Fibroblast of mammary gland (primary cell): ENCODE data around the gene ZDHHC11B.
"Not testable (repeated sequence)": the region's sequence is repeated elsewhere in the genome, so short reads cannot be mapped to it uniquely, and the experiment has no call there.

Experiments used
- DNase-seq: peaks from one replicate; pipeline ENCODE4 v3.0.0-alpha.2; 2010; ENCODE audit warnings: low read depth
- H3K4me3 ChIP-seq: 2 replicates; pipeline ENCODE4 v1.5.1; 2011; ENCODE audit warnings: low read depth, mild to moderate bottlenecking, low read length, moderate library complexity; ENCODE audit not compliant: control insufficient read depth
- TF ChIP-seq, protein P1 (sequence below): conservative IDR thresholded peaks from 2 replicates; pipeline ENCODE4 v1.5.1; 2011; ENCODE audit warnings: low read depth, low read length, inconsistent platforms; ENCODE audit not compliant: control insufficient read depth, insufficient read depth

ZDHHC11B gene

DNA sequence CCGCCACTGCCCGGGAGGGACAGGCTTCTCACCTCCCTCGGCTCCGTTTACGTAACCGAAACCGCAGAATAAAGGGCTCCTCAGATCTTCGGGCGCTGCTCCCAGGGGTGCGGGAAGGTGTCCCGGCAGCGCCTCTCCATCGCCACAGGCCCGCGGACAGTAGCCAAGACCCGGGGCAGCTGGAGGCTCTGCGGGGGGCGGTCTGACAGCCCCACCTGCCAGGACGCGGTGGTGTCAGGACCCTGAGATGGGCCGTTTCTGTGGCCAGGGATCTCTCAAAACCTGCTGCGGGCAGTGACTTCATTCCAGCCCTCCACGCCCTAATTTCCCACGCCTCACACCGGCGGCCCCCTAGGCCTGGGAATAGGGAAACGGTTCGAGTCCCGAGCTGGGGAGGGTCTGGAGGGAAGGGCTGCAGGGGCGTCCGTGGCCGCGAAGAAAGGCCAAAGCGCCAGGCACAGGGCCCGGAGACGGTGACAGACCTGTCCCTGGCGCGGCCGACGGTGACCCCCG, 91.9 kb downstream of the ZDHHC11B start:
- not testable (repeated sequence) for H3K4me3 ChIP-seq, DNase-seq

DNA sequence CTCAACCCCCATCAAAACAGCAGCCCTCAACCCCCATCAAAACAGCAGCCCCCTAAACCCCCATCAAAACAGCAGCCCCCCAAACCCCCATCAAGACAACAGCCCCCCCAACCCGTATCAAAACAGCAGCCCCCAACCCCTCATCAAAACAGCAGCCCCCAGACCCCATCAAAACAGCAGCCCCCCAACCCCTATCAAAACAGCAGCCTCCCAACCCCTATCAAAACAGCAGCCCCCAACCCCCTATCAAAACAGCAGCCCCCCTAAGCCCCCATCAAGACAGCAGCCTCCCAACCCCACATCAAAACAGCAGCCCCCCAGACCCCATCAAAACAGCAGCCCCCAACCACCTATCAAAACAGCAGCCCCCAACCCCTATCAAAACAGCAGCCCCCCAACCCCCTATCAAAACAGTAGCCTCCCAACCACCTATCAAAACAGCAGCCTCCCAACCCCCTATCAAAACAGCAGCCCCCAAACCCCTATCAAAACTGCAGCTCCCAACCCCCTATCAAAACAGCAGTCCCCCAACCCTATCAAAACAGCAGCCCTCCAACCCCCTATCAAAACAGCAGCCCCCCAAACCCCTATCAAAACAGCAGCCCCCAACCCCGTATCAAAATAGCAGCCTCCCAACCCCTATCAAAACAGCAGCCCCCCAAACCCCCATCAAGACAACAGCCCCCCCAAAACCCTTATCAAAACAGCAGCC, 92.6 kb downstream of the ZDHHC11B start:
- DNase-seq = no peak
- TF ChIP-seq, protein P1, sequence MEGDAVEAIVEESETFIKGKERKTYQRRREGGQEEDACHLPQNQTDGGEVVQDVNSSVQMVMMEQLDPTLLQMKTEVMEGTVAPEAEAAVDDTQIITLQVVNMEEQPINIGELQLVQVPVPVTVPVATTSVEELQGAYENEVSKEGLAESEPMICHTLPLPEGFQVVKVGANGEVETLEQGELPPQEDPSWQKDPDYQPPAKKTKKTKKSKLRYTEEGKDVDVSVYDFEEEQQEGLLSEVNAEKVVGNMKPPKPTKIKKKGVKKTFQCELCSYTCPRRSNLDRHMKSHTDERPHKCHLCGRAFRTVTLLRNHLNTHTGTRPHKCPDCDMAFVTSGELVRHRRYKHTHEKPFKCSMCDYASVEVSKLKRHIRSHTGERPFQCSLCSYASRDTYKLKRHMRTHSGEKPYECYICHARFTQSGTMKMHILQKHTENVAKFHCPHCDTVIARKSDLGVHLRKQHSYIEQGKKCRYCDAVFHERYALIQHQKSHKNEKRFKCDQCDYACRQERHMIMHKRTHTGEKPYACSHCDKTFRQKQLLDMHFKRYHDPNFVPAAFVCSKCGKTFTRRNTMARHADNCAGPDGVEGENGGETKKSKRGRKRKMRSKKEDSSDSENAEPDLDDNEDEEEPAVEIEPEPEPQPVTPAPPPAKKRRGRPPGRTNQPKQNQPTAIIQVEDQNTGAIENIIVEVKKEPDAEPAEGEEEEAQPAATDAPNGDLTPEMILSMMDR = no peak
- H3K4me3 ChIP-seq = no peak overlapping the region

DNA sequence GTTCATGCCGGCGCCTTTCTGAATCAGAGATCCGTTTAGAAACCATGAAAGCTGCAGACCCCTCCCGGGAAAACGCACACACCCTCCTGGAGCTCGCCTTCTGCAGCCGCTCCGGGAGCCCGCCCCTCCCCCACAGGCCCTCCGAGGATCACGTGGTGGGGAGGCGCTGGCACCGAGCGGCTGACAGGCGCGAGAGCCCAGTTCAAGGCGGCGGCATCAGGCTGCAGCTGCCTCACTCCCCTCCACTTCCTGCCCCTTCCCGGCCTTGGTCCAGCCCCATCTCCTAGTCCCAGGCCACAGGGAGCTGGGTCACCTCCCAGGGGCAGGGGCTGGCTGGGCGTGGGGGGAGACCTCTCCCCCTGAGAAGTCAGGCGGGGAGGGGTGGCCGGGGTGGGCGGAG, 93.5 kb downstream of the ZDHHC11B start:
- not testable (repeated sequence) for H3K4me3 ChIP-seq, DNase-seq

DNA sequence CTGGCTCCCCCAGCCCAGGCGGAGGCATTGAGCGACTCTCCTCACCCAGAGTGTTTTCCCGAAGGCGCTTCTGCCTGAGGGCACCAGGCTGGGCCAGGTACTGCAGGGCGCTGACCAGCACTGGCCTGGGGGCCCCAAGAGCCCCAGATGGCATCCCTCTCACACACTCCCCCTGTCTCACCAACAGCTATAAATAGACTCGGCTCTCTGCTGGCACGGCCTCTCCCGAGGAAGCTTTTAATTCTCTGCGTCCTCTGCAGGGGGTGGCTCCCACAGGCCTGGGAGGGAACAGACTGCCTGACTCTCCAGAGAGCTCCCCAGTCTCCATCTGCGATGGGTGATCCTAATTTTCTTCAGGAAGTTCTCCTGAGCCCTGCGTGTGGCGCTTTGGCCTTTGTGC, 94.2 kb downstream of the ZDHHC11B start:
- H3K4me3 ChIP-seq, DNase-seq: not testable (repeated sequence)

DNA sequence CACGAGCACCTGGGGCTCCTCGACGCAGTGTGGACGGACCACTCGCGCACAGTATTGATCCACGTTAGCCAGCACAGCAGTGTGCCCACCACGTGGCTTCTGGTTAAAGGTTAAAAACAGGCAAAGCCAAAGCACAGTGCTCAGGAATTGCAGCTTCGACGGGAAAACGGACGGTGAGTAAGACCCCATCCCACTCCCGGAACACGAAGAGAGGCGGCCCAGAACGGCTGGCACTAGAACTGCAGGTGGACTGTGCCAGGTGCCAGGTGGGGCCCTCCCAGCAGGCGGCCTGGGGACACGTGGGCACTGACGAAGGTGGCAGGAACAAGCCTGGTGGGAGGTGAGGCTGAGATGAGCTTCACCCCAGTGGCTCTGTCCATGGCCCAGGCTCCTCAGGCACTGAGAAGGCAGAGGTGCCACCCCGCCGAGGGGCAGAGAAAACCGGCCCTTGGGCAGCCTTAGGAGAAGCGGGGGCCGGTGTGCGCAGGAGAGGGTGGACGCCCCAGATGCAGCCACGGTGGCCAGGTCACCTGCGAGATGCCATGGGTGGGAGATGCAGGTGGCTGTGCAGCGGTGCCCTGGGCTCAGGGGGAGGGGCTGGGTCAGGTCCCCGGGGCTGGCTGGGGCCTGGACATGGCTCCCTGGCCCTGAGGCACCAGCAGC, 96.0 kb downstream of the ZDHHC11B start:
- not testable (repeated sequence) for H3K4me3 ChIP-seq, DNase-seq

DNA sequence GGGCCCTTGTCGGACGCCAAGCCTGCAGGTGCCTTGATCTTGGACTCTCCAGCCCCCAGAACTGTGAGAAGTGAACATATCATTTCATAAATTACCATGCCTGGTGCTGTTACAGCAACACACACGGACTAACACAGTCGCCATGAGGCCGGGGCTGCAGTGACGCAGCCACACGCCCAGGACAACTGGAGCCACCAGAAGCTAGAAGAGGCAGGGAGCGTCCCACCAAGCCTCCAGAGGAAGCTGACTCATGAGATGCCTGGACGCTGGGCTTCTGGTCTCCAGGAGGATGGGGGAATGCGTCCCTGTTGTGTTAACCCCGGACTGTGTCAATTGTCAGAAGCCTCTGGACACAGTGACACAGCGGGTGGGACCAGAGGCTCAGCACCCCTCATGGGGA, 97.6 kb downstream of the ZDHHC11B start:
- DNase-seq = not testable (repeated sequence)

DNA sequence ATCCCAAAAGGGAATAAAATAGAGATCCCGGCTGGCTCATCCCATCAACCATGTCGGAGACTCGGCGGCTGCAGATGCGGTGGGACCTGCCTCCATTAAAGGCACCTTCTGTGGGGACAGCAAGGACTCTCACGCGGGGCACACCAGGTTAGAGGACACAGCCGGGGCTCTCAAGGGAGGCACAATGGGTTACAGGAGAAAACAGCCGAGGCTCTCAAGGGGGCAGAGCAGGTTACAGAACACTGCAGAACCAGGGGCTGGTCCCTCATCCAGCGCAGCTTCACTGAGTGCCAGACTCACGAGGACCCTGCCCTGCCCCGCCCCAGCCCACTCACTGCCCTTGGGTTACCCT, 98.4 kb downstream of the ZDHHC11B start:
- not testable (repeated sequence) for DNase-seq

More for the DNA sequence above, 97.6 kb downstream of the ZDHHC11B start:
- H3K4me3 ChIP-seq = not testable (repeated sequence)

DNA sequence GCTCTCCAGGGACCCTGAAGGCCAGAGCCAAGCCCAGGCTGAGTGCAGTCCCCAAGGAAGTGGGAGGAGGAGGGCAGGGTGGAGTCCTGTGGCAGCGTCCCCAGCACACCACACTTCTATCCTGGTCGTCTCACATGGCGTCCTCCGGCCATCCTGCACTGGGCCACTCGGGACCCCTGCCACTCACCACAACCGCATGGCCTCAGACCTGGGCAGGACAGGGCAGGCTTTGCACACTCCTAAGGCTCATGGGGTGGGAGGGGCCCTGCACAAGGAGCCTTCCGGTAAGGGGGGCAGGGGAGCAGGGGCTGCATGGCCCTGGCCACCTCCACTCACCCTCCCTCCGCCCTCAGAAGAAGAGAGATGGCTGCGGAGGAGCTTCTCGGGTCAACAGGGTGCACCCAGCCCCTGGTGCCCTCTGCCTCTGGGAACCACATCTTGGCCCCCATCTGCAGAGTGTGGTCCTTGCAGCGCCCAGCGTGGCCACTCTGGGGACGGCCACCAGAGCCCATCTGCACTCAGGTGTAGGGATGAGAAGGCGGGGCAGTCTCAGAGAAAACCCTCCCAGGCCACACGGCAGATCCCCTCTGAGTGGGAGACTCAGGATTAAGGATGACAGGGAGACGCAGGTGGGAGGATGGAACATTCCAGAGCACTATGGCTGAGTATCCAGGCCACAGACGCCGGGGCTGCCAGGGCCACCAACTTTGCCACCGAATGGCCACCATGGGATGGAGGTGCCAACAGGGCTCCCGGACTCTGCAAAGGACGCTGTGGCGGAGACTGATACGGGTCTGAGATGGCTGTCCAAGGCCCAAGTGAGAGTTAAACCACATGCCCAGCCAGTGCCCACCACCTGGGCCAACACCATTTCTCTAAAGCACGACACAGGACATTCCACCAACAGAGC, 99.0 kb downstream of the ZDHHC11B start:
- TF ChIP-seq, protein P1 = no peak
- no peak for DNase-seq
- H3K4me3 ChIP-seq = no peak overlapping the region

More for the DNA sequence above, 98.4 kb downstream of the ZDHHC11B start:
- not testable (repeated sequence) for H3K4me3 ChIP-seq

DNA sequence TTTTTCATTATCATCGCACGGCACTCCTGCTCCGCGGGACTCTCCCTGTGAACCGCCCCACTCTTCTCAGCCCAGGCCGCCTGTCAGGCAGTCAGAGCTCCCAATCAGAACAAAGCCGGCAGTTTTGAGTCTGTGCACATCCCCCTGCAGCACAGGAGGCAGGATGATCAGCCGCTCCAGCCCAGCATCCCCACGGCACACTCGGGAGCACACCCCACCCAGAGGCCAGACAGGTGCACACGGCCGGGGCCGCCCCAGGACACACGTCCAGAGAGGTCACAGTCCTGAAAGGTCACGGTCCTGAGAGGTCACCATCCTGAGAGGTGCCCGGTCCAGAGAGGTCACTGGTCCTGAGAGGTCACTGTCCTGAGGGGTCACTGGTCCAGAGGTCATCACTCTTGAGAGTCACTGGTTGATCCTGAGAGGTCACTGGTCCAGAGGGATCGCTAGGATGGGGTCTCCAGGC, 99.7 kb downstream of the ZDHHC11B start:
- TF ChIP-seq, protein P1 = no peak
- no peak overlapping the region for H3K4me3 ChIP-seq
- no peak for DNase-seq
